A549 (cell line): ENCODE results near the gene DNASE1L1.

Source experiments
- BHLHE40 ChIP-seq: IDR thresholded peaks from 2 replicates; pipeline ENCODE4 v1.6.1; 2012; ENCODE audit warnings: low read depth, low read length, inconsistent platforms
- CBX2 ChIP-seq: fragments of 200-600 bp; sonication (generic); IDR thresholded peaks from 2 replicates; pipeline ENCODE4 v1.6.1; 2016; ENCODE audit warnings: low read depth, mild to moderate bottlenecking, borderline replicate concordance
- CBX8 ChIP-seq: fragments of 200-600 bp; sonication (generic); IDR thresholded peaks from 2 replicates; pipeline ENCODE4 v1.6.1; 2016
- CHD4 ChIP-seq: fragments of 200-600 bp; sonication (generic); IDR thresholded peaks from 2 replicates; pipeline ENCODE4 v1.6.1; 2016; ENCODE audit warnings: antibody characterized with exemption, mild to moderate bottlenecking, borderline replicate concordance
- CTCF ChIP-seq: fragments of >200 bp; sonication (Bioruptor Twin); formaldehyde crosslinking; IDR thresholded peaks from 3 replicates; pipeline ENCODE4 v1.5.1; 2016
- ELK1 ChIP-seq: fragments of 150-350 bp; IDR thresholded peaks from 2 replicates; pipeline ENCODE4 v1.6.1; 2014; ENCODE audit warnings: low read depth, mild to moderate bottlenecking, low read length
- EP300 ChIP-seq, 2 experiments: fragments of >200 bp; sonication (Bioruptor Twin); formaldehyde crosslinking; IDR thresholded peaks; 2 replicates in 1 of 2; 3 replicates in 1 of 2; pipeline ENCODE4 v1.6.1; 2016 to 2017
- HMGXB4 ChIP-seq: fragments of 250-450 bp; sonication (Bioruptor Pico); IDR thresholded peaks from 2 replicates; pipeline ENCODE4 v1.5.0; 2021; ENCODE audit warnings: mild to moderate bottlenecking, moderate library complexity, borderline replicate concordance
- KDM5A ChIP-seq: fragments of 200-600 bp; sonication (generic); IDR thresholded peaks from 2 replicates; pipeline ENCODE4 v1.6.1; 2016; ENCODE audit warnings: antibody characterized with exemption, mild to moderate bottlenecking
- MAX ChIP-seq: IDR thresholded peaks from 2 replicates; pipeline ENCODE4 v1.6.1; 2012
- POLR2A ChIP-seq: IDR thresholded peaks from 2 replicates; pipeline ENCODE4 v1.6.1; 2012; ENCODE audit warnings: mild to moderate bottlenecking, low read length
- ZC3H11A ChIP-seq: fragments of 450-650 bp; IDR thresholded peaks from 2 replicates; pipeline ENCODE4 v1.6.1; 2014; ENCODE audit warnings: antibody characterized with exemption, mild to moderate bottlenecking

GRCh38 chrX:154401918-154402621, 7.0 kb downstream of the DNASE1L1 start:
- no peak for TF ChIP-seq KDM5A
- no peak for TF ChIP-seq CTCF
- TF ChIP-seq MAX: no peak
- no peak for TF ChIP-seq HMGXB4 (CRISPR knock-in tag)
- TF ChIP-seq CBX8: no peak
- no peak for TF ChIP-seq CBX2
- TF ChIP-seq POLR2A: no peak
- TF ChIP-seq CHD4: no peak
- TF ChIP-seq EP300 (IDR thresholded peaks at IDR 0.05): no peak
- TF ChIP-seq ZC3H11A: no peak
- TF ChIP-seq BHLHE40: no peak
- TF ChIP-seq ELK1: no peak
